Stimulated activated CD8-positive, alpha-beta memory T cell treated with anti-CD3 and anti-CD28 coated beads, Interleukin-2, amount 100 ng/mL, for 1 hour (primary cell): Measurements from ENCODE around the gene SLC25A1.
A peak's percentile ranks its signal among the peaks of the same experiment; 100 is the strongest.
"Not testable (repeated sequence)": the region's sequence is repeated elsewhere in the genome, so short reads cannot be mapped to it uniquely, and the experiment has no call there.

Experiments
- DNase-seq, 2 donors: peaks; one replicate each; pipeline ENCODE4 v3.0.0-alpha.2; 2020; ENCODE audit warnings: low read depth in 2 of 2

SLC25A1 gene

DNA sequence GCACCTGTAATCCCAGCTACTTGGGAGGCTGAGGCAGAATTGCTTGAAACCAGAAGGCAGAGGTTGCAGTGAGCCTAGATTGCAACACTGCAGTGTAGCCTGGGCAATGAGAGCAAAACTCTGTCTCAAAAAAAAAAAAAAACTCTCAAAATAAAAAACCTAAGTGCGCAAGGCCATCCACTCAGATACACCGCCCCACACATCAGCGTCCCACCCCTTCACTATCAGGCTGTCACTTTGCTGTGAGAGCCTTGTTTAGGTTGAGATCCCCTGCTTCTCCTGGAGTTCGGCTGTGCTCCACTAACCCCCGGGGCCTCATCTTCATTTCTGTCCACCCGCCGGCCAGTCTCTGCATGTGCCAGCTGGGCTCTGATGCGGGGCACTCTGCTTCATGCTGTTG, 12.1 kb downstream of the SLC25A1 start:
- DNase-seq, result no peak

DNA sequence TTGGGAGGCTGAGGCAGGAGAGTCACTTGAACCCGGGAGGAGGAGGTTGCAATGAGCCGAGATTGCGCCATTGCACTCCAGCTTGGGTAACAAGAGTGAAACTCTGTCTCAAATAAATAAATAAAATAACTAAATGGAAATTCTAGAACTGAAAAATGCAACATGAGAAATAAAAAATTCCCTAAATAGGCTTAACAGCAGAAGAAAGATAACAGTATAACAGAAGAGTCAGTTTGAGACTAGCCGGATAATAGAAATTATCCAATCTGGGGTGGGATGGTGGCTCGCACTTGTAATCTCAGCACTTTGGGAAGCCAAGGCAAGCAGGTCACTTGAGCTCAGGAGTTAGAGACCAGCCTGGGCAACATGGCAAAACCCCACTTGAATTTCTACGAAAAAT, 14.1 kb downstream of the SLC25A1 start:
- DNase-seq, result no peak

- DNase-seq, result not testable (repeated sequence)
These were observed 19.9 kb downstream of the SLC25A1 start for GRCh38 chr22:19158649-19159048.

GRCh38 chr22:19156109-19156508, 22.4 kb downstream of the SLC25A1 start:
- DNase-seq, result not testable (repeated sequence)

DNA sequence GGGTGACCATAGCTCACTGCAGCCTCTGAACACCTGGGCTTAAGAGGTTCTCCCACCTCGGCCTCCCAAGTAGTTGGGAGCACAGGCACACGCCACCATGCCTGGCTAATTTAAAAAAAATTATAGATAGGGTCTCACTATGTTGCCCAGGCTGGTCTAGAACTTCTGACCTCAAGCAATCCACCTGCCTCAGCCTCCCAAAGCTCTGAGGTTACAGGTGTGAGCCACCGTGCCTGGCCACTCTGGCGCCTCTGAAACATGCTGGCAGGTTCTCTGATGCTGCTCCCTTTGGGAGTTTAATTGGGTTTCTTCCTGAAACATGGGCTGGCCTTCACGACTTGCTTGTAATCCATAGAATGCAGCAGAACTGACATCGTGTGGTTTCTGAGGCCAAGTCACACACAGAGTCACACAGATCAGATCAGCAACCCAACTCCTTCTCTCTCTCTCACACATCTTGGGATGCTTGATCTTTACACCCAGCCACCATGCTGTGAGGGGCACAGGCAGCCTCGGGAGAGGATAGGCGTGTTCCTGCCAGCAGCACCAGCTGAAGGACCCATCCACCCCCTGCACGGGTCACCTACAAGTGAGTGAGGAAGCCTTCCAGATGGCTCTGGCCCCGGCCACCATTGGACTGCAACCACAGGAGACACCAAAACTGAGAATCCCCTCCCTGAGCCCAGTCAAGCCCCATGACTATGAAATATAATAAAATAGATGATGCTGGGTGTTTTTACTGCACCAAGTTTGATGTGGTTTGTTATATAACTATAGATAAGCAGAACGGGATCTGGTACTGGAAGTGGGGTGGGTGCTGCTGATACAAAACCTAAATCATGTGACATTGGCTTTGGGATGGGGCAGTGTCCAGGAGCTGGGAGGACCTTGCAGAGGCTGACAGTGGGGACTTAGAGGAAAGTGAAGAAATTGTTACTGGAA, 25.3 kb downstream of the SLC25A1 start:
- no peak for DNase-seq

DNA sequence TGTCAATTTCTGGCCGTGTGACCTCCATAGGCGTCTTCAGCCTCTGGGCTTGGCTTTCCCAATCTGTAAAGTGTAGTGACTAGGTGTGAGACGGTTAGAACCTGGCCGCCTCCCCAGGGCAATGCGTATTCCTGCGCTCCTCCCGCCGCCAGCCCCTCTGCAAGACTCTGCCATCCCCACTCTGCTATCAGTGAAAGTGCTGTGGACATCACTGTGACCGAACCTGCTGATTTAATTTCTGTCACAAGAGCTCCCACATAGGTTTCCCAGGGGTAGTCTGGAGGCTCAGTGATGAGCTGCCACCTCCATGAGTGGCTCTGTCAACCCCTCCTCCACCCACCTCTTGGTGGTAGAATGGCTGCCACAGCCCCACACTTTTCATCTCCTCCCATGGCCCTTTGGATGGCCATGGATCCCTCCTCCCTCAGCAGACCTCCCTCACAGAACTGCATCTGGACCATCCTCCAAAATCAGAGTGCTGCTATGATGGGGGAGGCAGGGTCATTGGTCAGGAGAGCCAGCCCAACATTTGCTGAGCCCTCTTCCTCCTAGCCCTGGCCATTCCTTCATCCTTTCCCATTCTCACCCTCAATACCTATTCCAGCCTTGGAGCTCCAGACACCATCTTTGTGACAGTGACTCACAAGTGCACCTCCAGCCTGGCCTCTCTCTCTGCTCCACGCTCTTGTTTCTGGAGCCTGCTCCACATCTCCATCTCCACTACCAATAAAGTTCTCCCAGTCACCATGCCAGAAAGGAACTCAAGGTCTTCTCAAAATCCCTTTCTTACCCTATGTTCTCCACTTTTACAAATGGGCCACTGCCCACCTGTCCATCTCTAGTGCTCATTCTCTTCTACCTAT, 27.0 kb downstream of the SLC25A1 start:
- DNase-seq, result no peak

DNA sequence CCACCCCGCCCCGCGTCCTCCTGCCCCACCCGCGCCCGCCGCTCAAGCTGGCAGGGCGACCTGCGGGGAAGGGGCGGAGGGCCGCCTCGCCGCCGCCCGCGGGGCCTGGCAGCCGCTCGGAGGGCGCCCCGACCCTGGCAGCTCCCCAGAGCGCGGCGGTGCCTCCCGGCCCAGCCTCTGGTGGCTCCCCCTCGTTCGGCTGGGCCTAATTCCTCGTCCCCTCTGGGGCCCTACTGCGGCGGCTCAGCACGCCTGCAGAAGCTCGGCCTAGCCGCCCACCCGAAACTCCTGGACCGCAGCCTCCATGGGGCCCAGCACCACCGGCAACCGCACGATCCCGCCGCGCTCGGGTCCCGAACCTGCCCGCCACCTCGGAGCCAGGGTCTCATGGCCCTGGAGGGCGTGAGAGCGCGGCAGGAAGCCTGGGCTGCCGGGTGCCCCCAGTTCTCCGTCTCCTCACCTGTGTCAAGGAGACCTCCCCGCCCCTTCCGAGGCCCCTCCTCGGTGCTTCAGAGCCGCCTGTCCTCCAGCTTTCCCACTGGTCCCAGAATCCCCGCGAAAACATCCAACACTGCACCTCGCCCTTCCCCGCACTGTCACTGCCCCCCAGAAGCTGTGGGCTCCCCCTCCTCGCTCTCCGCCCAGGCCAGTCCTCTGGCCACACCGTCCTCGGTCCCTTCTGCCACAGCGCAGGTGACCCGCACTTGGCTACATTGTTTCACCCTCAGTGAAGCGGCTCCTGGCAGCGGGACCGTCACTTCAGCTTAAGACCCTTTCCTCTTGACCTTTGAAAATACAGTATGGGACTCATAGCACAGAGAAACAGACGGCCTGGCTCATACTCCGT, 27.8 kb downstream of the SLC25A1 start:
- DNase-seq, result no peak

- DNase-seq, result no peak
These were observed 28.5 kb downstream of the SLC25A1 start, which contains the start of gene GSC2 for GRCh38 chr22:19149991-19150390. Gene GSC2, minus strand, starts transcription at chr22:19150292. Its CDS starts 9 bp downstream, at chr22:19150283.

DNA sequence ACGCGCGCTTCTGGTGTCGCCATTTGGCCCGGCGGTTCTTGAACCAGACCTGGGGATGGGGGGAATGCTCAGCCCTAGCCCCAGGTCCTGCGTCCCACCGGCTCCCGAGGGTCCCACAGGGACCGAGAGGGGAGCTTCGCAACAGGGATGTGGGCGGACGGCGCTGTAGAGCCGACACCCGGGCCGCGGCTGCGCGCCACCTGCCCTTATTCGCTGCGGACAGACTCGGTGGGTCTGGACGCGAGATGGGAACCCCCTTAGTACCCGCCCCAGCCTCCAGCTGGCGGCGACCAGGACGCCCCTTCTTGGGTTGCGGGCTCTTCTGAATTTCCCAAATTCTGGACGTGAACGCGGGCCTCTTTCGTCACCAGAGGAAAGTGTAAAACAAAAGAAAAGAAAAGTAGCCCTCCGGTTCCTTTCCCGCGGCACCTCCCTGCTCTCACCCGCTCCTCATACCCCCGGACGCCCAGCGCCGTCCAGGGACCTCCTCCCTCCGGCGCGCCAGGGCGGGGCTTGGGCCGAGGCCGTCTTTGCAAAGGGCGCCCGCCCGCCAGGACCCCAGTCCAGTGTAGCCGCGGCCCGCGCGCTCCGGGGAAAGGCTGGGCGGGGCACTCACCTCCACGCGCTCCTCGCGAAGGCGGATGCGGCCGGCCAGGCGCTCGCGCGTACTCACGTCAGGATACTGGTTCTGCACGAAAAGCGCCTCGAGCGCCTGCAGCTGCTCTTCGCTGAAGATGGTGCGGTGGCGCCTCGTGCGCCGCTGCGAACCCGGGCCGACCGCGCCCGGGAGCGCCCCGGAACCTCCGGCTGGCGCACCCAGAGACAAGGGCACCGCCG, 29.3 kb downstream of the SLC25A1 start:
- no peak for DNase-seq

GRCh38 chr22:19148417-19149046, 30.0 kb downstream of the SLC25A1 start:
- no peak for DNase-seq

DNA sequence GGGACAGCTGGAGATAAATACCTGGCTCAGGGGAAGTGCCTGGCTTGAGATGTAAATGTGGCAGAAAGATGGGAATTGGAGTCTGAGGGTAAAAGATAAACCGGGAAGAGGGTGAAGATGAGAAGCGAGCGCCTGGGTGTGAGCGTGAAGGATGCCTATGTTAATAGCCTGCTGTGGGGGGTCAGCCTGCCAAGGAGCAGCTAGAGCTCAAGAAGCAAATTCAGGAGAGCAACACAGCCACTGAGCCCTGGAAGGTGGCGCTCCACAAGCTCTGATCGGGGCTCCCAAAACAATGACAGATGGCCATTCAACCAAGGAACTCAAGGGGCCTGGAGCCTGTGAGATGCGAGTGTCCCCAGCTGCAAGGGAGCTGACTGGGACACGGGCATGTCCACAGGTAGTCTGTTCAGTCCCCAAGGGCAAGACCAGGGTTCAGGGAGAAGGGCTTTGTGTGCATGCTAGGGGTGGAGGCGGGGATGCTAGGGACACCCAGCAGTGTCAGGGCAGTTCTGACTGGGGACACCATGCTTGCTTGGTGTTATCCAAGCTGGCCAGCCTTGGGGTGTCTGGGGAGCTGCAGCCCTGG, 31.2 kb downstream of the SLC25A1 start:
- no peak for DNase-seq

DNA sequence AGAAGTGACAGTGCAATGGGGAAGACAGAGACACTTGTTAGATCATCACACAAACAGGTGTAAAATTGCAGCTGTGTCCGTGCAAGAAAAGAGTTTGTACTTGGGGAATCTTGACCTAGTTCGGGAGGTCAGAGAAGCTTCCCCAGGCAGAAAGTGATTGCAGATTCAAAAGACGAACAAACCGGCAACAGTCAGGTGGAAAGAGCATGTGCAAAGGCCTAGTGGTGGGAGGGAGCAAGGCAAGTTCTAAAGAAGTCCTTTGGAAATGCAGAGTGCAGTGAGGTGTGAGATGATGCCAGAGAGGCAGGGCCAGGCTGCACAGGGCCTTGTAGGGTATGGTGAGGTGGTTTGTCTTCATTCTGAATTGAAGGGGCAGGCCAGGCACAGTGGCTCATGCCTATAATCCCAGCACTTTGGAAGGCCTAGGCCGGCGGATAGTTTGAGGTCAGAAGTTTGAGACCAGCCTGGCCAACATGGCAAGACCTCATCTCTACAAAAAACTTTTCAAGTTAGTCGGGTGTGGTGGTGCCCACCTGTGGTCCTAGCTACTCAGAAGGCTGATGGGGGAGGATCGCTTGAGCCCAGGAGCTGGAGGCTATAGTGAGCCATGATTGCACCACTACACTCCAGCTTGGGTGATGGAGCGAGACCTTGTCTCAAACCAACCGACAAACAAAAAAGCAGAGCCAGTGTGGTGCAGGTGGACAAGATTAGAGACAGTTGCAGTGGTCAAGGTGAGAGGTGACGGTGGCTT, 32.1 kb downstream of the SLC25A1 start:
- DNase-seq, result no peak

GRCh38 chr22:19143967-19144400, 34.6 kb downstream of the SLC25A1 start:
- peak in 1 of 2 donors; percentile 9 for DNase-seq

DNA sequence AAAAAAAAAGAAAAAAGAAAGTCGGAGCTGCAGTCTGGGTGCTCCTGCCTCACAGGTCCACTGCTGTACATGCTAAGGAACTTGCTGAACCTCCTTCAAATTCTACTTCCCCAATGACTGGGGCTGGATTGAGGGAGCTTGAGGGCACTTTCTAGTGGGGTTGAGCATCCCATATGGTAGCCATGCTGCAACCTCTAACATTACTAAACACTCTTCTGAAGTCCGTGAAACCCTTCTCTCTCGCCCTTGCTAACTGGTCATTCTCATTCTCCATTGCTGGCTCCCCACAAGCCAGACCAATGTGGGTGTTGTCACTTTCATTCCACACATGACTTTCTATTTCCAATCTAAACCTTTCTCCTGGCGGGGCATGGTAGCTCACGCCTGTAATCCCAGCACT, 35.3 kb downstream of the SLC25A1 start:
- no peak for DNase-seq

GRCh38 chr22:19142394-19142793, 36.1 kb downstream of the SLC25A1 start:
- DNase-seq, result no peak

- DNase-seq, result no peak
These were observed 38.6 kb downstream of the SLC25A1 start for GRCh38 chr22:19139974-19140373.

DNA sequence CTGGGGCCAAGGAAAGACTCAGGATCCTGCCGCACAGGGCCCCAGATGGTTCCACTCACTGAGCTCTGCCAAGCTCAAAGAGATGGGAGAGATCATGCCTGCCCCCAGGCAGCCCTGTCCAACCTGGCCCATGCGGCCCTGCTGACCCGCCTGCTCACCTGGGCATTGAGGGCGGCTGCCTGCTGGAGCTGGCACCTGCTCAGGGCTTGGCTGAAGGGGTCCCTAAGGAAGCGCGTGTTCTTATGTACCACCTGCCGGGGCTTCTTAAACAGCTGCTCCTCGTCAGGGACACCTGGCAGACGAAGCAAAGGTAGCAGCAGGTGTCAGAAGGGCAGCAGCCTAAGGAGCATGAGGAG, 39.6 kb downstream of the SLC25A1 start:
- no peak for DNase-seq

GRCh38 chr22:19138217-19139000, 40.1 kb downstream of the SLC25A1 start:
- DNase-seq, result no peak
